ENCODE results near the gene ACTL7A. TPM values are rescaled to one million over a fixed set of nuclear protein-coding genes. Genes with fewer than 3 reads are reported as not detected.

Gene ACTL7A
- polyA plus RNA-seq, 2 of the 4 experiments (the other 2 are of a cell fraction), result not detected

DNA sequence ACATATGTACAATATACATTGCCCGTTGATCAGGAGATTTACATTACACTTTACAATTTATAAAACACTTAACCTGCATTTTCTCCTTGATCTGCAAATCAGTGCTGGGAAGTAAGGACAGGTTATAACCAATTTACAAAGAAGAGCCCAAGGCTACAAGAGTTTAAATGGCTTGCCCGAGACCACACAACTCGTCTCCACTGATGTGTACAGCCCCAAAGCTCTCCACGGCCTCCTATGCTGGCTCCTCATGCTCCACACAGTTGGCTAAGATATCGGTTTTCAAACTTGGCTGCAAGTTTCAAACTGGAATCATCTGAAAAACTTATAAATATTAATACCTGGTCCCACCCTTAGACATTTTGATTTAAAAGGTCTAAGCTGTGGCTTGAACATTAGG is 16.6 kb upstream of the ACTL7A start:
- ChIA-PET POLR2A (no interaction called here), CTCF (no interaction called here)
- ATAC-seq (no peak), DNase-seq (ENCODE audit: low read depth in 1 of 2, low spot score in 1 of 2) (no peak), FAIRE-seq (no peak)
- no peak overlapping the region for H3K27ac ChIP-seq
- TF ChIP-seq ZNF302 (CRISPR knock-in tag; IDR thresholded peaks at IDR 0.05) (no peak), ZSCAN20 (CRISPR knock-in tag; IDR thresholded peaks at IDR 0.05) (no peak), EHMT2 (IDR thresholded peaks at IDR 0.05; ENCODE audit: low read depth) (no peak), CHD4 (IDR thresholded peaks at IDR 0.05; ENCODE audit: borderline replicate concordance) (no peak), KDM1A (IDR thresholded peaks at IDR 0.05; ENCODE audit: low read depth) (no peak), SMC3 (IDR thresholded peaks at IDR 0.05) (no peak), POLR2AphosphoS2 (conservative IDR thresholded peaks at IDR 0.05; ENCODE audit: low read length) (no peak), FOXS1 (CRISPR knock-in tag; IDR thresholded peaks at IDR 0.05) (no peak), KDM5A (IDR thresholded peaks at IDR 0.05) (no peak), JUNB (IDR thresholded peaks at IDR 0.05) (no peak), ZC3H11A (IDR thresholded peaks at IDR 0.05) (no peak), CEBPB (IDR thresholded peaks at IDR 0.05) (no peak)
- TF ChIP-seq, protein P1, sequence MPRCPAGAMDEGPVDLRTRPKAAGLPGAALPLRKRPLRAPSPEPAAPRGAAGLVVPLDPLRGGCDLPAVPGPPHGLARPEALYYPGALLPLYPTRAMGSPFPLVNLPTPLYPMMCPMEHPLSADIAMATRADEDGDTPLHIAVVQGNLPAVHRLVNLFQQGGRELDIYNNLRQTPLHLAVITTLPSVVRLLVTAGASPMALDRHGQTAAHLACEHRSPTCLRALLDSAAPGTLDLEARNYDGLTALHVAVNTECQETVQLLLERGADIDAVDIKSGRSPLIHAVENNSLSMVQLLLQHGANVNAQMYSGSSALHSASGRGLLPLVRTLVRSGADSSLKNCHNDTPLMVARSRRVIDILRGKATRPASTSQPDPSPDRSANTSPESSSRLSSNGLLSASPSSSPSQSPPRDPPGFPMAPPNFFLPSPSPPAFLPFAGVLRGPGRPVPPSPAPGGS (IDR thresholded peaks at IDR 0.05), result no peak
- TF ChIP-seq, protein P2, sequence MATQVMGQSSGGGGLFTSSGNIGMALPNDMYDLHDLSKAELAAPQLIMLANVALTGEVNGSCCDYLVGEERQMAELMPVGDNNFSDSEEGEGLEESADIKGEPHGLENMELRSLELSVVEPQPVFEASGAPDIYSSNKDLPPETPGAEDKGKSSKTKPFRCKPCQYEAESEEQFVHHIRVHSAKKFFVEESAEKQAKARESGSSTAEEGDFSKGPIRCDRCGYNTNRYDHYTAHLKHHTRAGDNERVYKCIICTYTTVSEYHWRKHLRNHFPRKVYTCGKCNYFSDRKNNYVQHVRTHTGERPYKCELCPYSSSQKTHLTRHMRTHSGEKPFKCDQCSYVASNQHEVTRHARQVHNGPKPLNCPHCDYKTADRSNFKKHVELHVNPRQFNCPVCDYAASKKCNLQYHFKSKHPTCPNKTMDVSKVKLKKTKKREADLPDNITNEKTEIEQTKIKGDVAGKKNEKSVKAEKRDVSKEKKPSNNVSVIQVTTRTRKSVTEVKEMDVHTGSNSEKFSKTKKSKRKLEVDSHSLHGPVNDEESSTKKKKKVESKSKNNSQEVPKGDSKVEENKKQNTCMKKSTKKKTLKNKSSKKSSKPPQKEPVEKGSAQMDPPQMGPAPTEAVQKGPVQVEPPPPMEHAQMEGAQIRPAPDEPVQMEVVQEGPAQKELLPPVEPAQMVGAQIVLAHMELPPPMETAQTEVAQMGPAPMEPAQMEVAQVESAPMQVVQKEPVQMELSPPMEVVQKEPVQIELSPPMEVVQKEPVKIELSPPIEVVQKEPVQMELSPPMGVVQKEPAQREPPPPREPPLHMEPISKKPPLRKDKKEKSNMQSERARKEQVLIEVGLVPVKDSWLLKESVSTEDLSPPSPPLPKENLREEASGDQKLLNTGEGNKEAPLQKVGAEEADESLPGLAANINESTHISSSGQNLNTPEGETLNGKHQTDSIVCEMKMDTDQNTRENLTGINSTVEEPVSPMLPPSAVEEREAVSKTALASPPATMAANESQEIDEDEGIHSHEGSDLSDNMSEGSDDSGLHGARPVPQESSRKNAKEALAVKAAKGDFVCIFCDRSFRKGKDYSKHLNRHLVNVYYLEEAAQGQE (IDR thresholded peaks at IDR 0.05), result no peak
- WGBS (ENCODE audit: missing lambda C conversion rate), result 51% methylated on average over 5 of the region's 5 CpGs
- H3K4me2 ChIP-seq, result no peak overlapping the region
- H3K4me3 ChIP-seq, result no peak overlapping the region
- no peaks in the 10 kb centered on the region for H3K4me1 ChIP-seq
- H3K9me3 ChIP-seq, result no peaks in the 10 kb centered on the region

DNA sequence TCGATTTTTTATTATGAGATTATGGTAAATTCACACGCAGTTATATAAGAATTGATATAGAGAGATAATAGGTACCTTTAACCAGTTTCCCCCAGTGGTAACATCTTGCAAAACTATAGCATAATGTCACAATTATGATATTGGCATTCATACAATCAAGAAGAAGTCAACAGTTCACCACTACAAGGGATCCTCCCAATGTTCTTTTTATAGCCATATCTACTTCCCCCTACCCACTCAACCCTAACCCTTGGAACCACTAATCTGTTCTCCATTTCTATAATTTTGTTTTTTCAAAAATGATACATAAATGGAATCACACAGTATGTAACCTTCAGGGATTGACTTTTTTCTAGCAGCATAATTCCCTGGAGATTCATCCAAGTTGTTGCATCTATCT is 16.1 kb upstream of the ACTL7A start:
- no peaks in the 10 kb centered on the region for H3K4me1 ChIP-seq
- ATAC-seq (no peak), DNase-seq (ENCODE audit: low read depth in 1 of 2, low spot score in 1 of 2) (no peak), FAIRE-seq (no peak)
- POLR2A ChIA-PET, result no interaction called here
- no peak overlapping the region for H3K27ac ChIP-seq
- H3K4me2 ChIP-seq, result no peak overlapping the region
- no peaks in the 10 kb centered on the region for H3K9me3 ChIP-seq
- WGBS (ENCODE audit: missing lambda C conversion rate), result 31% methylated on average over 2 of the region's 2 CpGs
- H3K4me3 ChIP-seq, result no peak overlapping the region
- CTCF ChIA-PET, result interaction anchor here (0.8 kb wide), 1 partner anchor 41 kb away, joined by 3 read pairs; no protein-coding TSS in a partner anchor
- TF ChIP-seq POLR2A (IDR thresholded peaks at IDR 0.05; ENCODE audit: low read length) (no peak), KDM5A (IDR thresholded peaks at IDR 0.05) (no peak), JUNB (IDR thresholded peaks at IDR 0.05) (no peak), HOXA7 (CRISPR knock-in tag; IDR thresholded peaks at IDR 0.05) (no peak), CHD2 (IDR thresholded peaks at IDR 0.05; ENCODE audit: low read length, partially characterized antibody) (no peak), HDAC2 (IDR thresholded peaks at IDR 0.05) (no peak), KDM1A (IDR thresholded peaks at IDR 0.05; ENCODE audit: low read depth) (no peak), TFCP2L1 (CRISPR knock-in tag; IDR thresholded peaks at IDR 0.05) (no peak), ESRRA (IDR thresholded peaks at IDR 0.05; ENCODE audit: borderline replicate concordance, low read length) (no peak), RNF2 (IDR thresholded peaks at IDR 0.05; ENCODE audit: borderline replicate concordance, low read depth) (no peak), ZFP36 (IDR thresholded peaks at IDR 0.05; ENCODE audit: borderline replicate concordance, partially characterized antibody) (no peak), FOXS1 (CRISPR knock-in tag; IDR thresholded peaks at IDR 0.05) (no peak)
- TF ChIP-seq, protein P2 (IDR thresholded peaks at IDR 0.05), result no peak
- TF ChIP-seq, protein P3, sequence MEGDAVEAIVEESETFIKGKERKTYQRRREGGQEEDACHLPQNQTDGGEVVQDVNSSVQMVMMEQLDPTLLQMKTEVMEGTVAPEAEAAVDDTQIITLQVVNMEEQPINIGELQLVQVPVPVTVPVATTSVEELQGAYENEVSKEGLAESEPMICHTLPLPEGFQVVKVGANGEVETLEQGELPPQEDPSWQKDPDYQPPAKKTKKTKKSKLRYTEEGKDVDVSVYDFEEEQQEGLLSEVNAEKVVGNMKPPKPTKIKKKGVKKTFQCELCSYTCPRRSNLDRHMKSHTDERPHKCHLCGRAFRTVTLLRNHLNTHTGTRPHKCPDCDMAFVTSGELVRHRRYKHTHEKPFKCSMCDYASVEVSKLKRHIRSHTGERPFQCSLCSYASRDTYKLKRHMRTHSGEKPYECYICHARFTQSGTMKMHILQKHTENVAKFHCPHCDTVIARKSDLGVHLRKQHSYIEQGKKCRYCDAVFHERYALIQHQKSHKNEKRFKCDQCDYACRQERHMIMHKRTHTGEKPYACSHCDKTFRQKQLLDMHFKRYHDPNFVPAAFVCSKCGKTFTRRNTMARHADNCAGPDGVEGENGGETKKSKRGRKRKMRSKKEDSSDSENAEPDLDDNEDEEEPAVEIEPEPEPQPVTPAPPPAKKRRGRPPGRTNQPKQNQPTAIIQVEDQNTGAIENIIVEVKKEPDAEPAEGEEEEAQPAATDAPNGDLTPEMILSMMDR (IDR thresholded peaks at IDR 0.05), result no peak
- TF ChIP-seq, protein P4, sequence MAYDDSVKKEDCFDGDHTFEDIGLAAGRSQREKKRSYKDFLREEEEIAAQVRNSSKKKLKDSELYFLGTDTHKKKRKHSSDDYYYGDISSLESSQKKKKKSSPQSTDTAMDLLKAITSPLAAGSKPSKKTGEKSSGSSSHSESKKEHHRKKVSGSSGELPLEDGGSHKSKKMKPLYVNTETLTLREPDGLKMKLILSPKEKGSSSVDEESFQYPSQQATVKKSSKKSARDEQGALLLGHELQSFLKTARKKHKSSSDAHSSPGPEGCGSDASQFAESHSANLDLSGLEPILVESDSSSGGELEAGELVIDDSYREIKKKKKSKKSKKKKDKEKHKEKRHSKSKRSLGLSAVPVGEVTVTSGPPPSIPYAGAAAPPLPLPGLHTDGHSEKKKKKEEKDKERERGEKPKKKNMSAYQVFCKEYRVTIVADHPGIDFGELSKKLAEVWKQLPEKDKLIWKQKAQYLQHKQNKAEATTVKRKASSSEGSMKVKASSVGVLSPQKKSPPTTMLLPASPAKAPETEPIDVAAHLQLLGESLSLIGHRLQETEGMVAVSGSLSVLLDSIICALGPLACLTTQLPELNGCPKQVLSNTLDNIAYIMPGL (CRISPR knock-in tag; IDR thresholded peaks at IDR 0.05; ENCODE audit: borderline replicate concordance), result no peak
- TF ChIP-seq, protein P5, sequence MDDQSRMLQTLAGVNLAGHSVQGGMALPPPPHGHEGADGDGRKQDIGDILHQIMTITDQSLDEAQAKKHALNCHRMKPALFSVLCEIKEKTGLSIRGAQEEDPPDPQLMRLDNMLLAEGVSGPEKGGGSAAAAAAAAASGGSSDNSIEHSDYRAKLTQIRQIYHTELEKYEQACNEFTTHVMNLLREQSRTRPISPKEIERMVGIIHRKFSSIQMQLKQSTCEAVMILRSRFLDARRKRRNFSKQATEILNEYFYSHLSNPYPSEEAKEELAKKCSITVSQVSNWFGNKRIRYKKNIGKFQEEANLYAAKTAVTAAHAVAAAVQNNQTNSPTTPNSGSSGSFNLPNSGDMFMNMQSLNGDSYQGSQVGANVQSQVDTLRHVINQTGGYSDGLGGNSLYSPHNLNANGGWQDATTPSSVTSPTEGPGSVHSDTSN (IDR thresholded peaks at IDR 0.05), result no peak

Measured in A549 (cell line).